Stimulated activated naive CD4-positive, alpha-beta T cell (primary cell): ENCODE results near the gene OR6C76.
"Not testable (repeated sequence)": the region's sequence is repeated elsewhere in the genome, so short reads cannot be mapped to it uniquely, and the experiment has no call there.

ENCODE experiments used
- DNase-seq, 6 experiments: peaks; one replicate each; lab custom pipeline; 2025; lab: John Stamatoyannopoulos, UW

The OR6C76 gene

GRCh38 chr12:55425954-55426353 lies at the start of gene OR6C76:
Gene OR6C76, plus strand, starts transcription at chr12:55426254. Its CDS starts 0 bp downstream, at chr12:55426254.
- no peak for DNase-seq

- DNase-seq = no peak
Measured at GRCh38 chr12:55385891-55386290, 40.2 kb upstream of the OR6C76 start.

- no peak for DNase-seq
Measured at GRCh38 chr12:55392032-55392795, 33.8 kb upstream of the OR6C76 start.

- DNase-seq = no peak
Measured at GRCh38 chr12:55396326-55396725, 29.7 kb upstream of the OR6C76 start.

- DNase-seq = no peak
Measured at GRCh38 chr12:55400229-55400628, 25.8 kb upstream of the OR6C76 start, which contains the start of gene OR6C65. Gene OR6C65, plus strand, starts transcription at chr12:55400529. Its CDS starts 0 bp downstream, at chr12:55400529.

GRCh38 chr12:55407866-55408265 lies 18.2 kb upstream of the OR6C76 start:
- DNase-seq = no peak

- DNase-seq = not testable (repeated sequence)
Measured at GRCh38 chr12:55409133-55409532, 16.9 kb upstream of the OR6C76 start.

GRCh38 chr12:55412138-55412537 lies 13.9 kb upstream of the OR6C76 start:
- not testable (repeated sequence) for DNase-seq

- not testable (repeated sequence) for DNase-seq
Measured at GRCh38 chr12:55413498-55414388, 12.3 kb upstream of the OR6C76 start.

- DNase-seq = not testable (repeated sequence)
Measured at GRCh38 chr12:55414396-55414823, 11.6 kb upstream of the OR6C76 start.

- not testable (repeated sequence) for DNase-seq
Measured at GRCh38 chr12:55414889-55415288, 11.2 kb upstream of the OR6C76 start.

GRCh38 chr12:55416961-55417360 lies 9.1 kb upstream of the OR6C76 start:
- DNase-seq = no peak

- no peak for DNase-seq
Measured at GRCh38 chr12:55420307-55420962, 5.6 kb upstream of the OR6C76 start.

GRCh38 chr12:55428331-55429243 lies 2.5 kb downstream of the OR6C76 start:
- DNase-seq = no peak

- DNase-seq = not testable (repeated sequence)
Measured at GRCh38 chr12:55441233-55441632, 15.2 kb downstream of the OR6C76 start.

GRCh38 chr12:55443776-55444175 lies 17.7 kb downstream of the OR6C76 start, which contains the start of gene OR6C2:
Gene OR6C2, plus strand, starts transcription at chr12:55444076. Its CDS starts 8,138 bp downstream, at chr12:55452214.
- no peak for DNase-seq

GRCh38 chr12:55445357-55445756 lies 19.3 kb downstream of the OR6C76 start:
- no peak for DNase-seq

- no peak for DNase-seq
Measured at GRCh38 chr12:55446326-55446725, 20.3 kb downstream of the OR6C76 start.

GRCh38 chr12:55448825-55449224 lies 22.8 kb downstream of the OR6C76 start:
- DNase-seq = no peak

GRCh38 chr12:55464926-55465325 lies 38.9 kb downstream of the OR6C76 start:
- DNase-seq = not testable (repeated sequence)

GRCh38 chr12:55467836-55468235 lies 41.8 kb downstream of the OR6C76 start:
- DNase-seq = no peak
